Ramos (cell line): ENCODE results near the gene PANX2.

ENCODE experiments used
- in situ Hi-C: fragments of 300-500 bp; cut with MboI; formaldehyde crosslinking; loops from one replicate; pipeline ENCODE4 v1.14.3; 2022; ENCODE audit warnings: low sequenced_read_pairs; ENCODE audit not compliant: unreplicated experiment

PANX2 gene

DNA sequence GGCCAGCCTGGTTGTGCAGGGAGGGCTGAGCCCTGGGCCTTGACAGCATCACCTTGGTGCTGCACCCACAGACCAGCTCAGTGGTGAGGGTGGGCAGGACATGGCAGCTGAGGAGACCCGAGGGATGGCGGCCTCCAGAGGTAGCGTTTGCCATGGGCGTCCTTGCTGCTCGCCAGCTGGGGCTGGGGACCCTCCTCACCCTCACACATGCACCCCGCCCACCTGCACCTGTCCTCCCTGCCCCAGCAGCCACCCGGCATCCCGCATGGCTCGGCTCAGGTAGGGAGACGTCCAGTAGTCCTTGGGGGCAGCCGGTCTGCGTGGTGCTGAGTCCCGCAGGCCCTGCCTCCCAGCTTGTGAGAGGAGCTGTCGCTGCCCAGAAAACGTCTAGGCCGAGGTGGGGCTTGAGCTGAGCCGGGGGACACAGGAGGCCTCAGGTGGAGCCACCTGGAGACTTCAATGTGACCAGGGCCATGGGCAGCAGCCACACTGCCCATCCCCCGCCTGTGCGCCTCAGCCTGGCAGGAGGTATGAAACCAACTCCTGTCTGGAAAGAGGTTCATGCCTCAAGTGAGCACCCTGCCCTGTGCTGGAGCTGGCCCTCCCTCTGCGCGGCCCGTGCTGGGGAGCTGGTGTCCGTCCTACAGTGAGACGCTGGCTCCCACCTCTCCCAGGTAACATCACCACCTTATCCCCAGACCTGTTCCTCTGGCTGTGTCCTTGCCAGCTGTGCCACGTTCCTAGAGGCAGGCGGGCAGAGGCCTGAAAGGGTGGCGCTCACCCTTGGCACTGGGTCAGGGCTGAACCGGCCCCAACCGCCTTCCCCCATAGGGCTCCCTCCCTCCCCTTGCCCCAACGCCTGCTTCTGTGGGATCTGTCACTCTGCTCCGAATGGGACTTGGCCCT is 11.9 kb downstream of the PANX2 start:
- in situ Hi-C loops: no loop called here

DNA sequence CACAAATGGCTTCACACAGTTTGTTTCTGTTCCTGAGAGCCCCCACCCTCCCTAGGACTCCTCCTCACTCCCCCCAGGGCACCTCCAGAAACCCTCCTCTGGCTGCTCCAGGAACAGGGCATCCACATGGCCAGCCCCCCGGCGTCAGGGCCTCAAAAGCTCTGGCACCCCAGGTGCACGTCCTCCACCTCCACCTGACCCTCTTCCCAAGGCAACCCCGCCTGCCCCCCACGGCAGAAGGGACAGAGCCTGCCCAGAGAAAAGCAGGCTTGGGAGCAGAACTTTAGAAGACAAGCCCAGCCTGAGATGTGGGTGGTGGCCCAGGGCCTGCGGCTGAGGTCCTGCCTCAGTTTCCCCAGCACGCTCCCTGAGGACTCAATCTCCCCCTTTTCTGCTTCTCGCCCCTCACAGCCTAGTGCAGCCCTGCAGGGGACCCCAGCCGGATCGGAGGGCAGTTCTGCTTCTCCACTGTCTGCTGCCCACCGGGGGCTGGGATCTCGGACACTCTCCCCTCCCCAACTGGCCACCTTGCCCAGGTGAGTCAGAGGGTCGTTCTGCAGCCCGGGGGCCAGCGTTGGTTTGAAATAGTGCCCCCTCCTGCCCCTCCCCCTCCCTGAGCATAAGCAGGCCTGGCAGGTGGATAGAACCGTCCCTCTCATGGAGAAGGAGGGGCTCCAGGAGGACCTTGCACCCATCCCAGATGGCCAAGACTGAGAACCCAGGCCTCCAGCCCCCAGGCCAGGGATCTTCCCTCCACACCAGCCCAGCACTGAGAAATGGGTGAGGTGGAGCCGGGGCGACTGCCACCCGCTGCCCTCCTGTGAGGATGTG is 12.8 kb downstream of the PANX2 start:
- in situ Hi-C loops: no loop called here

DNA sequence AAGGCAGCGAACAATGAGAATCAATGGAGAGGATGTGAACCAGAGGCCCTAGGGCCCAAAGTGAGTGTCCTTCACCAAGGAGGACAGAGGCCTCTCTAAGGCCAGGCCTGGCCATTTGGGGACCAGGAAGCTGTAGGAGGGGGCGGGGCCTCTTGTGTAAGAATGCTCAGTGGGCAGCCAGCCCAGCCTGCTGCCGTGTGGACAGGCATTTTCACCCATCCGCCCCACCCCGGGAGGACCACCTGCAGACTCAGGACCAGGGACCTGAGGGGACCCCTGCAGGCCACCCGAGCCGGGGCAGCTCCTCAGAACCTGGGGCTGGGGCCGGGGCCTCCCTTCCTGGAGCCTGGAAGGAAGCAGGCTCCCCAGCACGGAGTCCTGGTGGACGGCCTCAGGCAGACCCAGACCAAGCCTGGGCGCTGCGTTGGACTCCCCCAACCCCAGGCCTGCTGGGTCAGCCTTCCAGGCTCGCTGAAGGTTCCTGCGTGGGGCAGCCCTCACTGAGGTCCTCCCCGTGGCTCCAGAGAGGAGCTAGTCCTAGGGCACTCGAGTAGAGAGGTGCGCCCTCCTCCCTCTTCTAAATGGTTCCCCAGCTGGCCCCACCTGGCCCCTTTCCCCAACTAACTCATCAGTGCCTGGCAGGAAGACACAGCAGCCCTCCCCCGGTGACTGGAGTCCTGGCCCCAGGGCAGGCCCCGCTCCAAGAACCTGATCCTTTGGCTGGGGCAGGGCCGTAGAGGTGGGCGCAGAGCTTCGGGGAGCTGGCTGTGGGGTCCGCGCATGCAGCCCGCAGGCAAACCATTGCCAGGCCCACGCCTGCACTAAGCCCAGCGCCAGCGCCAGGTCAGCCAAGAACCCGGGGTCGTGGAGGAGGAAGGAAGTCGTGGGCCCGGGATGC is 13.7 kb downstream of the PANX2 start:
- in situ Hi-C loops: no loop called here

DNA sequence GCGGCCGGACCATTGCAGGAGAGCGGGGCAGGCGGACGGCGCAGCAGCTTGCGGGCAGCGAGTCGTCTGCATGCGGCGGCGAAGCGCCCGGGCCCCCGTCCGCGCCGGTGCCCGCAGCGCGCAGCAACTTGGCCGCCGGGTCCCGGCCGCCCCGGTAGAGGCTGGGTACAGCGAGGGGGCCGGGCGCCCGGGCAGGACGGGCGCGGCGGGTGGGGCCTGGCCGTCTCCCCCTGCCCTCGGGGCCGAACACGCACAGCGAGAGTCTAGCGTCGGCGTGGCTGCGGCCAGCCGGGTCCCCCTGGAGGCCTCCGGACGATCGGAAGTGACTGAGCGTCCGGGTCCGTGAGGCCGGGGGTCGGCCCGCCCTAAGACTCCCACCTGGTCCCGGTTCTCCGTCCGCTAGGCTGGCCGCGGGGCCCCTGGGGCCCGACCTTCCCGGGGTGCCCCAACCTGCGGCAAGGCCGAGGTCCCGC is 14.4 kb downstream of the PANX2 start:
- in situ Hi-C loops: no loop called here

DNA sequence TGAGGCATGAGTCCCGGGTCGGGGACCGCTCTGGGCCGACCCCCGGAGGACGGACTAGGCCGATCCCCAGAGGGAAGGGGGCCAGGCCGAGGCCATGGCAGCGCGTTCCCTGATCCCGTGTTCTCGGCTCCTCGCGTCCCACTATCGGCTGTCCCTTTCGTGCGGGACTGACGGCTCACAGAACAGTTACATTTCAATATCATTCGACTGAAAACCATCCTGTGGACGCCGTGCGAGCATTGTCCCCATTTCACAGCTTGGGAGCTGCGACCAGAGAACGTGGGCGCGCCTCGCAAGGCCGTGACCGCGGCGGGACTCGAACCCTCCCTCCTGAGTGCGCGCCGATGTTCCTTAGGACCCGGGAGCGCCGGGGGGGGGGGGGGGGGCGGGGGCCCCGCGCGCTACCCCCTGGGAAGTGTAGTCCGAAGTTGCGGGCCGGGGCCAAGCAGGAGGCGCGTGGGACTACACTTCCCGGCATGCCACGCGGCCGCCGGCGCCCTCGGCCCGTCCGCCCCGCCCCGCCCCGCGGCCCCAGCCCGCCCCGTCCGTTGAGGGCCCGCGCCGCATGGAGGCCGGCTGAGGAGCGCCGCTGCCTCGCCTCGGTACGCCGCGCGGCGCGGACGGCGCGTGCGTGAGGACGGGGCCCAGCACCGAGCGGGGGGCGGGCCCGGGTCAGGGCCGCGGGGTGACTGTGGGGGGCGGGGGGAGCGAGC is 15.0 kb downstream of the PANX2 start, which contains the start of gene TRABD:
TSS of gene TRABD (plus strand) at position 539 of the 713 bp plus-strand sequence. CDS start 7,148 bp downstream, outside the sequence.
- in situ Hi-C loops: no loop called here

DNA sequence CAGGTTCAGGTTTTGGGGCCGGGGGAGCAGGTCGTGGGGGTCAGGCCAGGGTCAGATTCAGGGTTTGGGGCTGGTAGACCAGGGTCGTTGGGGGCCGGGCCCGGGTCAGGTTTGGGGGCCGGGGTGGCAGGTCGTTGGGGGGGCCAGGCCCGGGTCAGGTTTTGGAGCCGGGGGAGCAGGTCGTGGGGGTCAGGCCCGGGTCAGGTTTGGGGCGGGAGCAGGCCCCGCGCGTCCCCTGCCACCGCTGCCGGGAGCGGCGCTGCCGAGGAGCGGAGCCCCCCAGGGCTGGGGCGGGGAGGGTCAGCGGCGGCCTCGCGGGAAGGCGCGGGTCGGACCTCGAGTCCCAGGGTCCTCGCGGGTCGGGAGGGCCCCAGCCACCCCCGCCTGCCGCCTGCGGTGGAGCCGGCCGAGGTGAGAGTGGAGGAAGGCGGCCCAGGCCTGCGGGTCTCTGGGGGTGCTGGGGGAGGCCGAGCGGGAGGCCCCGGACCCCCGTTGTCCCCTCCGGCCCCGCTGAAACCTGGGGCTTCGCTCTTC is 15.7 kb downstream of the PANX2 start:
- in situ Hi-C loops: no loop called here

DNA sequence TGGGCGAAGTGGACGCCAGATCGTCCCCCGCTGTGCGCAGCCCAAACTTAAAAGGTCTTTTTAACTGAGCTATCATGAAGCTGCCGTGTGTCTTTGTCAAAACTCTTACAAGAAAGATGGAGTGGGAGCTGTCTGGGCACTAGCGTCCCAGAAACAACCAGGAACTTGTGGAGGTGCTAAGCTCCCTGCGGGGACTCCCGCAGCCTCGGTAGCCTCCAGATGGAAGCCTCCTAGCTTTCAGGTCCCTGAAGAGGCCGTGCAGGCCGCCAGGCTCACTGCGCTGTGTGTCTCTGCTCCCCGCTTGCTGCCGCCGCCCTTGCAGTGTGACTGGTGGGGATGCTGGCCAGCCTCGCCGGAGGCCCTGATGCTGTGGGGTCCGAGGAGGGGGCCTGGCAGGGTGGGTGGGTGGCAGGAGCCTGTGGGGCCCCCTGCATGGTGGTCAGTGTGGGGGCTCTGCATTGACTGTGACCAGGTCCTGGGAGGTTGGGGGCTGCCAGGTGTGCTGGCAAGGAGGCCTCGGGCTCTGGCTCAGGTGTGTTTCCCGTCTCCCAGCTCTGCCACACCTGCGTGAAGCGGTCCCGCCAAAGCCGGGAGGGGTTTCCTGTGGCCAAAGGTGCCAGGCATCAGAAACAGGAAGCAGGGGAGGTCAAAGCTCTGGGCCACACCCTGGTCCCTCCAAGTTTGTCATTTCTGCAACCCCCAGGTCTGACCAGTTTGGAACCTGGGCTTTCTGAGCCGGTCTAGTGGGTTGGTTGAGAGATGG is 16.4 kb downstream of the PANX2 start:
- in situ Hi-C loops: no loop called here

DNA sequence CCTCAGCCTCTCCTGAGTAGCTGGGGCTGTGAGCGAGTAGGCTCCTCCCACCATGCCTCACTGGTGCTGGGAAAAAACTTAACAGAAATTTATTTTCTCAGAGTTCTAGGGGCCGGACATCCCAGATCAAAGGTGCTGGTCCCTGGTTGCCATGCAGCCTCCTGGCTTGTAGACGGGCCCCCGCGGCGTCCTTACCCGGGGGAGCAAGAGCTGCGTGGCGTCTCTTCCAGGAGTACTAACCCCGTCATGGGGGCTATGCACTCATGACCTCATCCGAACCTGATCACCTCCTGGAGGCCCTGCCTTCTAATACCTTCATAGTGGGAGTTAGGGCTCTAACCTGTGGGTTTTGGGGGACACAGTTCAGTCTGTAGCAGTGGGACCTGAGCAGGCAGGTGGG is 17.8 kb downstream of the PANX2 start:
- in situ Hi-C loops: no loop called here

DNA sequence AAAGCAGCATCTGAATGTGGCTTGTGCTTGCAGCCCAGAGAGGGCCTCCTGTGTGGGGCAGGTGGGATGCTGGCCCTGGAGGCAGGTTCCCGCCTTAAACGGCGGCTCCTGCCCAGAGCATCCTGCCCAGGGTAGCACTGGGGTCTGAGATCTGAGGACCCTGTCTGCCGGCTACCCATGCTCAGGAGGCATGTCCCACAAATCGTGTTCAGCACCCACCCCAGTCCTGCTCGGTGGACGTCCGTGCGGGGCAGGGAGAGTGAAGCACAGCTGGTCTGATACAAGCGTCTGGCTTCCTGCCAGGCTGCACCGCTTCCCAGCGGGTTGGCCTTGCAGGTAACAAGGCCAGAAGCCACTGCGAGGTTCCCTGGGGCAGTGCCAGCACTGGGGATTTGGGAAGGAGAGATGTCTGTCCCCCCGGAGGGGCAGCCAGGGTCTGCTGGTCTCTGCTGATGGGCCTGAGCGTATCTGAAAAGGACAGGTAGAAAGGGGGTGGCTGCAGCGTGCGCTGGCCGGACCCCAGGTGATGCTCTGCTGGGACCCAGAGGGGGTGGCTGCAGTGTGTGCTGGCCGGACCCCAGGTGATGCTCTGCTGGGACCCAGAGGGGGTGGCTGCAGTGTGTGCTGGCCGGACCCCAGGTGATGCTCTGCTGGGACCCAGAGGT is 18.8 kb downstream of the PANX2 start:
- in situ Hi-C loops: no loop called here

DNA sequence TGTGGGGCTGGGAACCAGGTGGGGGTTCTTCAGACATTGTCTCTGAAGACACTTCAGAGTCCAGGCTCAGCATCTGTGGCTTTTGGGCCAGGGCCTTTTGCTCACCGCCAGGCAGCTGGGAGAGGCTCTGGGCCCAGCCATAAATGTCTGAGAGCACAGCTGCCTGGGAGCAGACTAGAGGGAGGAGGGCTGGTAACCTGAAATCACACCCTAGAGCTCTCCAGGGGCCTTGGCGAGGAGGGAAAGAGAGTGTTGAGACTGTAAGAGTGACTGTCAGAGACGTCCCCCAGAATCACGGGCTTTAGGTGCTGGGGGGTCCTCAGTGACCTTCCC is 19.3 kb downstream of the PANX2 start:
- in situ Hi-C loops: no loop called here

DNA sequence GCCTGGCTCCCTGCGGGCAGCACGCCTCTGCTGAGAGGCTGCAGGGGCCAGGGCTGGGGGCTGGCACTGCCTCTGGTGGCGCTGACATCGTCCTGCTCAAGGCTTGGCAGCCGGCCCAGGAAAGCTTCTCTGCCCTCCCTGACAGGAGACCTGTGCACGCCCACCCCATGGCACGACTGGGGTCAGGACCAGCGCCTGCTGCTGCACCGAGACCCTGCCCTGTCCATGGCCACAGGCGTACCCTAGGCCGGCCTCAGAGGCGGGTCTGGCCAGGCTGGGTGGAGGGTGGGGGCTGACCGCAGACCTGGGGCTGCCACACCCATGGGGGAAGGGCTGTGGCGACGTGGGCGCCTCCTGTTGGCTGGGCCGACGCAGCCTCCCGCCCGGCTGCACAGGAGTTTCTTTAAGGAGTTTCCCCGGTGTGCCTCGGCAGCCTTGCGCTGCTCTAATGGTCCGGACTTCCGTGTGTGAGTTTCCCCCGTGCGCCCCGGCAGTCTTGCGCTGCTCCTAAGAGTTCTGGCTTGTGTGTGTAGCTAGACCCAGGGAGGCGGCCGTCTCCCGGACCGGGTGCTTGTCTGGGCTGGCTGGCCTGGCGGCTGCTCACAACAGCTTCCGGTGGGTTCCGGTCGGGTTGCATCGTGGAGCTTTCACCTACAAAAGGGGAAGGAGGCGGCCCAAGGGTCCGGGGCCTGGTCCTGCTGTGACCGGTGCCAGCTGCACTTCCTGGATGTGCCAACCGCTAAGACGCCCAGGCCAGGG is 19.8 kb downstream of the PANX2 start:
- in situ Hi-C loops: no loop called here

DNA sequence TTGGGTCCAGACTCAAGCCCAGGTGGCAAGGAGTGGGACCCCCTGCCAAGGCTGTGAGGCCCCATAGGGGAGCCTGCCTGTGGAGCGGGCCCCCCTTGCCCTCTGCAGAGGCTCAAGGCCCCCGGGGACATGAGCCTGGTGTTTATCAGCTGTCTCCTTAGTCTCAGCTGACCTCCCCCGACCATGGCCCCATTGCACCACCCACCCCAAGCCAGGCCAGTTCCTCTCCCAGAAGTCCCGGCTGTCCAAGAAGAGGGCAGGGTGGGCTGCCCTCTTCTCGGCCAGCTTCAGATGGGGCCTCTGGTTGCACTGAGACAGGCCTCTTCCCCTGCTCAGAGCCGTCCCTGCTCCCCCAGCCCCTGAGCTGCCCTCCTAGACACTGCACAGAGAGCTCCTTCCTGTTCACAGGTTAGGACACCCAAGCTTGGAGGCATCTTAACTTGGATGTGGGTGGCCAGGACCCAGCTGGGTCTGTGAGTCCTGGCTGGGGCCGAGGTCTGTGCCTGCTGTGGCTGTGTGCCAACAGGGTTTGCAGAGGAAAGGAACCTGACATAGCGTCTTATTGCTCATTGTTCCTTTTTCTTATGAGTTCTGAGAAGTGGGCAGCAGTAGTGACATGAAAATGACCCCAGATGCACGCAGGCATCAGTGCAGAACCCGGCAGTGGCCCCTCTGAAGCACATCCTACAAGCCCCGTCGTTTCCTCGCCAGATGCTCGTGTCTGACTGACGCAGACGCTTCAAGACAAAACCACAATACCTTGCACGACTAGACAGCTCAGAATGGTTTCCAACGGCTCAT is 20.6 kb downstream of the PANX2 start:
- in situ Hi-C loops: no loop called here

DNA sequence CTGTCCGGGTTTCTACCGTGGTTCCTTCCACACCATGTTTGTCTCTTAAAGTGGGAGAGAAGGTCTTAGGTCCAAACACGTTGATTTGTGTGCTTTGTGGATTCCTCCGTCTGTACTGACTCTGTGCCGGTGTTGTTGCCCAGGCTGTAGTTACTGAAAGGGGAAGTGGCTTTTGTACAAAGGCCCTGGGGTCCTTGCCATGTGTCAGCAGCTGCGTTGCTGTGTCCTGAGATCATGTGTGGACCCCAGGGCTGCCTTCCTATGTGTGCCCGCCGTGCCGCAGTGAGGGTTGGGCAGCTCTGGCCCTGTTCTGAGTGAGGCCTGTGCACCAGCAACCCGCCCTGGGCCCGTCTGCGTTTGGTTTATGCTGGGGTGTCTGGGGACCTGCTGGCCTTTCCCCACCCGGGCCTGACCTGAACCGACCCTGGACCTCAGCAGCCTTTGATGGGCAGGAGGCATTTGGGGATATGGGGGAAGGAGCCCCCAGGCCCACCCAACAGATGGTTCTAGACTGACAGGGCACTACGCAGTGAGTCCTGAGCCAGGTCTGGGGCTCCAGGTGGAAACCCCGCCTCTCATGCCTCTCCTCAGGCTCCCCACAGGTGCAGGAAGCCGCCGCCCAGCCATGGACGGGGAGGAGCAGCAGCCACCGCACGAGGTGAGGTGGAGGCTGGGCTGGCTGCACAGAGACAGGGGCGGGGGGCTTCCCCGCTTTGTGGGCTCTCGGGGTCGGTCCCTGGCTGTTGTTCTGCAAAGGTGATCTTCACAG is 22.1 kb downstream of the PANX2 start:
- in situ Hi-C loops: no loop called here

DNA sequence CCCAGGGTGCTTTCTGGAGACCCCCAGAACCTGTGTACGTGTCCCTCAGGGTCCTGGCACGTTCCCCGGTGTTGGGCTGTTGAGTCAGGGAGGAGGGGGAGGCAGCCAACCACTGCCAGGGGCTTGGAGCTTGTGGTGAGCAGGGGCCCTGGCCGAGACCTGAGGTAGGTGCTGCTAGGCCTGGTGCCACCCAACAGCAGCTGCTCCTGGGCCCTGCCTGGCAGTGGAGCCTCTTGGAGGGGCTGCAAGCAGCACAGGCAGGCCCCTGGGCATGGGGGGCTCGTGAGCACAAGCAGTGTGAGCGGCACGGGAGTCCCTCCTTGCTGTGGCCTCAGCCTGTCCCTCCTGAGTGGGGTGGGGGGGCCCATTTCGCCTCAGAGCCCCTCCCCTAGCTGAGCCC is 23.1 kb downstream of the PANX2 start:
- in situ Hi-C loops: no loop called here

DNA sequence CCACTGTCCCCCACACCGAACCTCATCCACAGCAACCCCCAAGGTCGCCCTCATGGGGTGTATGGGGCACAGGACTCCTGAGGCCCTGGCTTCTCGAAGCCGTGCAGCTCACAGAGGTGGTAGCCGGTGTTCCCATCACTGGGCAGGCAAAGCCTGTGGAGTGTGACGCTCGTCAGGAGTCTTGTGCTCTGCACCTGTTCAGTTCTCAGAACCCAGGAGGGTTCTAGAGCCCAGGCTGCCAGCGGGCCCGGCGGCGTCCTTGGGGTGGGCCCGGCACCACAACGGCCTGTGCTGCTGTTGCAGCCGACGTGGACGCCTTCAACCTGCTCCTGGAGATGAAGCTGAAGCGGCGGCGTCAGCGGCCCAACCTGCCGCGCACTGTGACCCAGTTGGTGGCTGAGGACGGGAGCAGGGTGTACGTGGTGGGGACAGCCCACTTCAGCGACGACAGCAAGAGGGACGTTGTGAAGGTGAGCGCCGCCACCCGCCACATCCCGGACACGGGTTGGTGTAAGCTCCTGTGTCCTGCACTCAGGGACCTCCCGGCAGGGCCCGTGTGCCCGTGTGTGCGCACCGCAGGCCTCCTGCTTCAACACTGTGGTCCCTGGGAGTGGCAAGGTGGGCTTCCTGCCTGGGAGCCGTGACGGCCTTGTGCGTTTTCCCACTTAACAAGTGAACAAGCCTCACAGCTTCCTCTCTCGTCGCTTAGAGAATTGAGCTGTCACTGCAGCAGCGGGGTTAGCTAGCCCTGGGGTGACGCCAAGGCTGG is 23.7 kb downstream of the PANX2 start:
- in situ Hi-C loops: no loop called here
